ENCODE measurements around the gene GPR35.
A peak's percentile ranks its signal among the peaks of the same experiment; 100 is the strongest.

The GPR35 gene
- total RNA-seq: 8.2 to 13.1 reads per million in 2 donors

GRCh38 chr2:240624950-240625621 is at the start of gene GPR35:
Gene GPR35, plus strand, starts transcription at chr2:240625480. Its CDS starts 4,473 bp downstream, at chr2:240629953.
- peak; percentile 39 to 90 (median 63) for DNase-seq

- no peak for DNase-seq
Observed at GRCh38 chr2:240576036-240576435, 49.2 kb upstream of the GPR35 start.

DNA sequence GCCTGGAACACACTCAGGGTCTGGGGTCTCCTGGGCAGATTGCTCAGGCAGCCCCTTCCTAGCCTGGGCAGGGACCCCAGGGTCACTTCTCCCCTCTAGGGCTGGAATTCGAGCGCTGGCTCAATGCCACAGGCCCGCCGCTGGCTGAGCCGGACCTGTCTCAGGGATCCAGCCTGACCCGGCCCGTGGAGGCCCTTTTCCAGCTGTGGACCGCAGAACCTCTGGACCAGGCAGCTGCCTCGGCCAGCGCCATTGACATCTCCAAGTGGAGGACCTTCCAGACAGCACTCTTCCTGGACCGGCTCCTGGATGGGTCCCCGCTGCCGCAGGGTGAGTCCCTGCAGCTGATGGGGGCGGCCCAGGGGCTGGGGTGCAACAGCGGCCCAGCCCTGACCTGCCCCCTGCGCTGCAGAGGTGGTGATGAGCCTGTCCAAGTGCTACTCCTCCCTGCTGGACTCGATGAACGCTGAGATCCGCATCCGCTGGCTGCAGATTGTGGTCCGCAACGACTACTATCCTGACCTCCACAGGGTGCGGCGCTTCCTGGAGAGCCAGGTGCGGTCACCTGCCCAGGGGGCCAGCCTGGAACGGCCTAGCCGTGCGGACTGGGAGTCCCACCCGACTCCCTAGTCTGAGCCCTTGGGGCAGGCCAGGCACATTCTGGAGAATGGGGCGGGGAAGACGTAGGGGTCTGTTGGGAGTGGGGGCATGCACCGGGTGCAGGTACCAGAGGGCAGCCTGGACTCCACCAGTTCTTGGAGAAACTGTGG is 48.7 kb upstream of the GPR35 start:
- DNase-seq: no peak

DNA sequence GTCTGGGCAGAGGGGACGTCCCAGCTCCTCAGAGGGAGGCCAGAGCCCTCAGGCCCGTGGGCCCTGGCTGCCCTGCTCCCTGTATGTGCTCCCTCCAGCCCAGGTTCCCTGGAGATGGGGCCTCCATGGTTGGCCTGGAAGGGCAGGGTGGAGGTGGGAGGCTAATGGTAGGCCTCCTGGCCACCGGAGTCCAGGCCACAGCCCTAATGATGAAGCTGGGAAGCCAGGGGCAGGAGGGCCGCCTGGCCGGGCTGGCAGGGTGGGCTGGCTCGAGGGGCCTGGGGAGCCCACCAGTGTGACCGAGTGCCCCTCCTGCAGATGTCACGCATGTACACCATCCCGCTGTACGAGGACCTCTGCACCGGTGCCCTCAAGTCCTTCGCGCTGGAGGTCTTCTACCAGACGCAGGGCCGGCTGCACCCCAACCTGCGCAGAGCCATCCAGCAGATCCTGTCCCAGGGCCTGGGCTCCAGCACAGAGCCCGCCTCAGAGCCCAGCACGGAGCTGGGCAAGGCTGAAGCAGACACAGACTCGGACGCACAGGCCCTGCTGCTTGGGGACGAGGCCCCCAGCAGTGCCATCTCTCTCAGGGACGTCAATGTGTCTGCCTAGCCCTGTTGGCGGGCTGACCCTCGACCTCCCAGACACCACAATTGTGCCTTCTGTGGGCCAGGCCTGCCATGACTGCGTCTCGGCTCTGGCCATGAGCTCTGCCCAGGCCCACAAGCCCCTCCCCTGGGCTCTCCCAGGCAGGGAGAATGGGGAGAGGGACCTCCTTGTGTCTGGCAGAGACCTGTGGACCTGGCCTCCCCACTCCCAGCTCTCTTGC is 47.8 kb upstream of the GPR35 start:
- no peak for DNase-seq

- no peak for DNase-seq
Observed at GRCh38 chr2:240578110-240578450, 47.2 kb upstream of the GPR35 start.

GRCh38 chr2:240578488-240578887 is 46.8 kb upstream of the GPR35 start:
- DNase-seq: no peak

- DNase-seq: no peak
Observed at GRCh38 chr2:240579071-240579762, 46.1 kb upstream of the GPR35 start.

GRCh38 chr2:240579771-240580614 is 45.3 kb upstream of the GPR35 start:
- peak; percentile 52 to 92 (median 75) for DNase-seq

GRCh38 chr2:240581811-240582210 is 43.5 kb upstream of the GPR35 start:
- DNase-seq: no peak

GRCh38 chr2:240582781-240583180 is 42.5 kb upstream of the GPR35 start:
- no peak for DNase-seq

DNA sequence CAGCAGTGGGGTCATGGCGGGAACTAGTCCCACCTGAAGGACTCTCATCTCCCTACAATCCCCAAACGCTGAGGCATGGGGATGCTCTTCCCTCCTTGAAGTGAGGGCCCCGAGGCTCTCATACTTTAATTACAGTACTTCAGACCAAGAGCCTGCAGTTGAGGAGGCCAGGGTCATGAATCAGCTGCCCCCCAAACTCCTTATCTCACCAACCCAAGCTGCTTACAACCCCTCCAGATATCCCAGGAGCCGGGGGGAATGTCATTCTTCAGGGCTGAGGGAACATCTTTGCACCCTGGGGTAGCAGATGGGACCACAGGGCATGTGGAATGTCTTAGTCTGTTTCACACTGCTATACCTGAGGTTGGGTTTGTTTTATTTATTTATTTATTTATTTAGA is 41.5 kb upstream of the GPR35 start:
- no peak for DNase-seq

GRCh38 chr2:240584486-240585031 is 40.7 kb upstream of the GPR35 start:
- peak in 1 of 5 experiments; percentile 76 for DNase-seq

DNA sequence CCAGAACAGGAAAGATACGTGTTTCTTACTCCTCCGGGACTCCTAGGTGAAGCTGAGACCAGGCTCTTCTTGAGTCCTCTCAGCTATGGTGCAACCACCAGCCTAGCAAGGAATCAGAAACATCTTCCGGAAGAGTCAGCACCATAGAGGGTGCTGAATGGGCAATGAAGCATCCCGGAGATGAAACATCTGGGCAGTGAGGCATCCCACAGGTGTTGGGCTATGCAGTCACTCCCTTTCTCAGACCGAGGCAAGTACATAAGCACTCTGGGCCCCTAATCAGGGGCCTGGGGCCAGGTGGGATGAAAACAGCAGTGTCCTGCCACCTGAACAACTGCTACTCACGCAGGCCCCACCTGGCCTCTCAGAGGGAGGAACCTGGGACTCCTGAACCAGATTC is 40.2 kb upstream of the GPR35 start:
- DNase-seq: peak in 1 of 5 experiments; percentile 0

DNA sequence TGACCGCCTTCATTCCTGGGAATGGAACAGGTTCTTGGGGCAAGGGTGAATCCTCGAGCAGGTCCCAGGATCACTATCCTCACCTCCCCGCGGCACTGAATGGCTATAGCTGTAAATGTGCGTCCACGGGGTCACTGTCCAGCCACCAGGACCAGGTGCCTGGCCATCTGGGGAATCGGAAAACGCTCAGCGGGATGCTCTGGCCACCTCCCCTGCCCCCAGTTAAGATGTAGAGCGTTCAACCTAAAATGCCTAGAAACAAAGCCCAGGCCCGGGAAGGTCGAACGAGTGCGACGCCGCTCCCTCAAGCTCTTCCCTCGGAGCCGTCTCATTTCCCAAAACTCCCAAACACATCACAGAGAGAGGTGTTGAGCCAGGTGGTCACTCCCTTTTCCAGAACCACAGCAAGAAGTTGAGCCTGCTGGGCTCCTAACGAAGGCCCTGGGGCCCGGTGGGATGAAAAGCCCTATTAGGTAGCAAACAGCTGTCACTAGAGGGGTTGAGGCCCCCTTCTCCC is 39.5 kb upstream of the GPR35 start:
- peak in 1 of 5 experiments; percentile 1 for DNase-seq

- DNase-seq: peak; percentile 94 to 97 (median 96)
Observed at GRCh38 chr2:240586198-240586918, 38.9 kb upstream of the GPR35 start, which contains the start of gene CAPN10. Gene CAPN10, plus strand, starts transcription at chr2:240586734. Its CDS starts 178 bp downstream, at chr2:240586912.

GRCh38 chr2:240586919-240587800 is 38.1 kb upstream of the GPR35 start:
- peak in 4 of 5 experiments; percentile 40 to 75 (median 54) for DNase-seq

GRCh38 chr2:240588006-240588655 is 37.1 kb upstream of the GPR35 start:
- peak in 1 of 5 experiments; percentile 2 for DNase-seq

GRCh38 chr2:240588669-240589068 is 36.6 kb upstream of the GPR35 start:
- DNase-seq: no peak

DNA sequence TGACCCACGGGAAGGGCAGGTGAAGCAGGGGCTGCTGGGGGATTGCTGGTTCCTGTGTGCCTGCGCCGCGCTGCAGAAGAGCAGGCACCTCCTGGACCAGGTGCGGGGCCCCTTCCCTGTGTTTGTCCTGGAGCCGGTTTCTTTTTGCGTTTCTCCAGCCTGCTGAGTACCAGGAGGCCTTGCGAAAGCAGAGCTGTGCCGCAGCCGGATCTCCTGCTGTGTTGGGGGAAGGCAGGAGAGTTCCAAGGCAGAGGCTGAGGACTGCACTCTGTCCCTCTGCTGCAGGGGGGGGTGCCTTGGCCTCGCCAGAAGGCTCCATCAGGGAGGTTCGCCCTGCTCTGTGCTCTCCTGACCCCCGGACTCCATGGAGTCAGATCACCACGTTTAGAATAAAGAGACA is 35.9 kb upstream of the GPR35 start:
- DNase-seq: no peak
